GM20431 (cell line): ENCODE data around the gene SIVA1.

Experiments
- in situ Hi-C: fragments of 300-500 bp; cut with MseI, MboI; formaldehyde crosslinking; loops from one replicate; pipeline ENCODE4 v1.15.0; 2020; ENCODE audit warnings: low sequenced_read_pairs; ENCODE audit not compliant: unreplicated experiment

Gene SIVA1

GRCh38 chr14:104768437-104769323 lies 15.7 kb downstream of the SIVA1 start:
- in situ Hi-C loops = no loop called here

GRCh38 chr14:104769324-104770071 lies 16.6 kb downstream of the SIVA1 start:
- in situ Hi-C loops = loop anchor here (10.0 kb wide), 1 partner anchor 55 kb away; no protein-coding TSS in a partner anchor

DNA sequence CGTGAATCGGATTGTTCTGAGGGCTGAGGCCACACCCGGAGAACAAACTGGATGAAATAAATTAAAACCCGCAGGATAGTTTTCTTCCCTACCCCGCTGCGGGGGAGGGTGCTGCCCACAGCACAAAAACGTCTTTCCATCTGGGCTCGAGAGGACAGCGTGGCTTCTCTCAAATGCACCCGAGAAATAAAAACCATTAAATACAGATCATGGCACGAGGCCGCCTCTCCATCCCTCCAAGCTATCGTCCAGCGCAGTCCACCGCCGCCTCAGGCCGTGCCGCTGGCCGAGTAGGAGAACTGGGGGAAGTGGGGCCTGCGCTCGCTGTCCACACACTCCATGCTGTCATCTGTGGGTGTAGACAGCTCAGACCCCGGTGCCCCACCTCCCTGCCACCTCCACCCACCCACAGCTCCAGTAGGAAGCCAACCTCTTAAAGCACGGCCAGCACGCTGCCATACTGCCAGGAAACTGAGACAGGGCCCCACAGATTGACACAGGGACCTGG lies 17.2 kb downstream of the SIVA1 start:
- in situ Hi-C loops = loop anchor here (10.0 kb wide), 1 partner anchor 55 kb away; no protein-coding TSS in a partner anchor

DNA sequence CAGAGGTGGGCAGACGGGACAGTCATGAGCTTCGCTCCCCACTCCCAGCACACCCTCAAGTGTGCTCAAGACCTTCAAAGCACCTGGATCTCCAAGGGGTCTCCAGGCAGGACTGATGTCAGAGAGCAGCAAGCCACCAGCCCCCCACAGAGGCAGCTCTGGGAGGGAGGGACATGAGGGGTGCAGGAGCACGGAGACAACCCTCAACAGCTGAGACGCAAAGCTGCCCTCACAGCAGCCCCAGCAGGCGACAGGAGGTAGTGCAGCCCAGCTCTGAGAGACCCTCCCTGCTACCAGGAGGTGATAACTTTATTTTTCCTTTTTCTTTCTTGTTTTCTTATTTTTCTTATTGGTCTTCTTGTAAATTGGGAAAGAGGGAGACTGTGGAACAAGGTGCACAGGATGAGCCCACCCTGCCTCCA lies 17.9 kb downstream of the SIVA1 start:
- in situ Hi-C loops = loop anchor here (10.0 kb wide), 1 partner anchor 54 kb away; no protein-coding TSS in a partner anchor

- in situ Hi-C loops = loop anchor here (10.0 kb wide), 1 partner anchor 53 kb away; no protein-coding TSS in a partner anchor
These were observed 18.4 kb downstream of the SIVA1 start for GRCh38 chr14:104771374-104771773.

DNA sequence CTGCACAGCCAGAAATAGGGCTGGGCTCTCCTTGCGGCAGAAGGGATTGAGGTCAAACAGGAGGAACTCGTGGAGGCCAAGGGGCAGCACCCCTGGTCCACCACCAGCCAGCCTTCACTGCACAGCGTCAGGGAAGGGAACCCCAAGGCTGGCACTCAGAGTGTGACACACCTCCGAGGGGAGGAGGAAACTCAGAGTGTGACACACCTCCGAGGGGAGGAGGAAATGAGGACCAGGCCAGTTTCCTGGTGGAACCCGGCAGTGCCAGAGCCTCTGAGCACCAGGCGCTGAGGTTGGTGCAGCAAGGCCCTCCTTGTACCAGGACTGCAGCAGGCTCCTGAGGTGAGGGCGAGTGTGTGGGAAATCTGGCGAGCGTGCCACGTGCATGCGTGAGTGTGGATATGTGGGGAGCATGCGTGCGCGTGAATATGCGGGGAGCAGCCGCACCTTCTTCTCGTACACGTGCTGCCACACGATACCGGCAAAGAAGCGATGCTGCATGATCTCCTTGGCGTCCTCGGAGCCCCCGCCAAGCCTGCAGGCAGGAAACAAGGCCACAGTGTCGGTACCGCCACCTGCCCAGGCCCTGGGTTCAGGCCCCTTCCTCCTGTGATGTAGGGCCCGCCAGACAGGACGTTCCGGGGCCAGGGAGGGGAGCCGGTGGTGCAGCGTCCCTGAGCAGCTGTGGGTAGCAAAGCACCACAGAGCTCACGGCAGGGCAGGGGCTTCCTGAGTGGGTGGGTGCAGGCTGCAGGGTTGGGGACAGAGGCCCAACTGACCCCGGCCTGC lies 19.2 kb downstream of the SIVA1 start:
- in situ Hi-C loops = loop anchor here (10.0 kb wide), 1 partner anchor 53 kb away; no protein-coding TSS in a partner anchor

GRCh38 chr14:104772707-104773504 lies 20.0 kb downstream of the SIVA1 start:
- in situ Hi-C loops = loop anchor here (10.0 kb wide), 1 partner anchor 52 kb away; no protein-coding TSS in a partner anchor

- in situ Hi-C loops = loop anchor here (10.0 kb wide), 1 partner anchor 51 kb away; no protein-coding TSS in a partner anchor
These were observed 20.8 kb downstream of the SIVA1 start for GRCh38 chr14:104773505-104774452.

GRCh38 chr14:104774453-104775072 lies 21.6 kb downstream of the SIVA1 start:
- in situ Hi-C loops = loop anchor here (10.0 kb wide), 1 partner anchor 50 kb away; no protein-coding TSS in a partner anchor

DNA sequence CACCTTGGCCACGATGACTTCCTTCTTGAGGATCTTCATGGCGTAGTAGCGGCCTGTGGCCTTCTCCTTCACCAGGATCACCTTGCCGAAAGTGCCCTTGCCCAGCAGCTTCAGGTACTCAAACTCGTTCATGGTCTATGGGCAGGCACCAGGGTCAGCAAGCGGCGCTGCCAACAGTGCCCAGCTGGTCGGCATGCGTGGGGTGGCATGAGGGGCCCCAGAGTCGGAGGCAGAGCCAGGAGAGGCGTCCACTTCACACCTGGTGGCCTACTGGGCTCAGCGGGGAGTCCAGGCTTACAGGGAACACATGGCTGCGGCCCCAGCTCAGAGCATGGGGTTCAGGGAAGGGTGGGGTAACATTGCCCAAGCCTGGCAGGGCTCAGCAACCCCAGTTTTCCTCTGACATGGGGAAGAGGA lies 22.1 kb downstream of the SIVA1 start:
- in situ Hi-C loops = loop anchor here (10.0 kb wide), 1 partner anchor 50 kb away; no protein-coding TSS in a partner anchor

GRCh38 chr14:104776481-104776880 lies 23.5 kb downstream of the SIVA1 start:
- in situ Hi-C loops = loop anchor here (10.0 kb wide), 1 partner anchor 48 kb away; no protein-coding TSS in a partner anchor

- in situ Hi-C loops = loop anchor here (10.0 kb wide), 1 partner anchor 48 kb away; no protein-coding TSS in a partner anchor
These were observed 24.2 kb downstream of the SIVA1 start for GRCh38 chr14:104776961-104777807.

- in situ Hi-C loops = loop anchor here (10.0 kb wide), 1 partner anchor 47 kb away; no protein-coding TSS in a partner anchor
These were observed 24.9 kb downstream of the SIVA1 start for GRCh38 chr14:104777808-104778249.

- in situ Hi-C loops = loop anchor here (10.0 kb wide), 1 partner anchor 46 kb away; no protein-coding TSS in a partner anchor
These were observed 25.9 kb downstream of the SIVA1 start for GRCh38 chr14:104778694-104779331.

GRCh38 chr14:104779776-104780512 lies 27.0 kb downstream of the SIVA1 start:
- in situ Hi-C loops = loop anchor here (10.0 kb wide), 1 partner anchor 45 kb away; no protein-coding TSS in a partner anchor
